DOHH2 (cell line): ENCODE results near the gene DELE1.

ENCODE experiments used
- EZH2phosphoT487 ChIP-seq: fragments of 200-600 bp; sonication (generic); IDR thresholded peaks from 2 replicates; pipeline ENCODE4 v1.6.1; 2017; ENCODE audit warnings: borderline replicate concordance, mild to moderate bottlenecking, antibody characterized with exemption, low read length, moderate library complexity, mixed read lengths
- TF ChIP-seq, protein P1 (sequence below): fragments of 200-600 bp; sonication (generic); IDR thresholded peaks from one replicate; pipeline ENCODE4 v1.5.1; 2014; ENCODE audit warnings: antibody characterized with exemption, mild to moderate bottlenecking, low read depth, low read length; ENCODE audit not compliant: poor library complexity, severe bottlenecking

DNA sequence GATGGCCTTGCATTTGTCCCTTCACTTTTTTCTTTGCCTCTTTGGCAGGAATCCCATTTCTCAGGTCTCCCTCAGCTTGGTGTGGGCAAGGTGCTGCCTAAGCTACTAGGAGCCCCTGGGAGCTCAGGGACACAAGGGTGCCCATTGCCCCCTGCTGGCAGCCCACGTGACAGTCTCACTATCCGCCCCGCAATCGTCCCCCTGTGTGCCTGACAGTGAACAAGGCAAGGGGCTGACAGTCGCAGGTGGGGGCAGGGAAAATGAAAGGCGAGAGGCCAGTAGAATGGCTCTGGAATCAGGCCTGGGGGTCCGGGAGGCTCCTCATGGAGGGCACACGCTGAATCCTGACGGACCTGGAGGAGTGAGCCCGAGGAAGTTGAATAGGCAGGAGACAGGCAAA lies 36.3 kb downstream of the DELE1 start:
- TF ChIP-seq, protein P1, sequence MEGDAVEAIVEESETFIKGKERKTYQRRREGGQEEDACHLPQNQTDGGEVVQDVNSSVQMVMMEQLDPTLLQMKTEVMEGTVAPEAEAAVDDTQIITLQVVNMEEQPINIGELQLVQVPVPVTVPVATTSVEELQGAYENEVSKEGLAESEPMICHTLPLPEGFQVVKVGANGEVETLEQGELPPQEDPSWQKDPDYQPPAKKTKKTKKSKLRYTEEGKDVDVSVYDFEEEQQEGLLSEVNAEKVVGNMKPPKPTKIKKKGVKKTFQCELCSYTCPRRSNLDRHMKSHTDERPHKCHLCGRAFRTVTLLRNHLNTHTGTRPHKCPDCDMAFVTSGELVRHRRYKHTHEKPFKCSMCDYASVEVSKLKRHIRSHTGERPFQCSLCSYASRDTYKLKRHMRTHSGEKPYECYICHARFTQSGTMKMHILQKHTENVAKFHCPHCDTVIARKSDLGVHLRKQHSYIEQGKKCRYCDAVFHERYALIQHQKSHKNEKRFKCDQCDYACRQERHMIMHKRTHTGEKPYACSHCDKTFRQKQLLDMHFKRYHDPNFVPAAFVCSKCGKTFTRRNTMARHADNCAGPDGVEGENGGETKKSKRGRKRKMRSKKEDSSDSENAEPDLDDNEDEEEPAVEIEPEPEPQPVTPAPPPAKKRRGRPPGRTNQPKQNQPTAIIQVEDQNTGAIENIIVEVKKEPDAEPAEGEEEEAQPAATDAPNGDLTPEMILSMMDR, result peak; percentile 60
- TF ChIP-seq EZH2phosphoT487, result no peak
